Measurements from ENCODE around the gene MACROD2.

Gene MACROD2

DNA sequence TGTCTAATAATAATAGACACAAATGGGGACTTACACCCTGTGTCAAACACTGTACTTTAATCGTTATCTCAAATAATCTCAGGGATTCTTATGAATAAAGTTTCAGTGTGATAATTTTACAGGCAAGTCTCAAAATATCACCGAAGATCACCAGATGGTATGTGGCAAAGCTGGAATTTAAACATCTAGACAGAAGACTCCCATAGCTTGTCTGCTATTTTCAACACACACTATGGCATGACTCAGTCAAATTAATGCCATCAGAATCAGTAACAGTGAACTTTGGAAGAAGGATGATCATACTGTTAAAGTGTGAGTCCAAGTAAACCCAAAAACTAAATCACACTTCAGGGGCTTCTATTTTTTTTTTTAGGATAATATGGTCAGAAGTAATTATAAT is 1209.7 kb downstream of the MACROD2 start:
- DNase-seq = no peak

DNA sequence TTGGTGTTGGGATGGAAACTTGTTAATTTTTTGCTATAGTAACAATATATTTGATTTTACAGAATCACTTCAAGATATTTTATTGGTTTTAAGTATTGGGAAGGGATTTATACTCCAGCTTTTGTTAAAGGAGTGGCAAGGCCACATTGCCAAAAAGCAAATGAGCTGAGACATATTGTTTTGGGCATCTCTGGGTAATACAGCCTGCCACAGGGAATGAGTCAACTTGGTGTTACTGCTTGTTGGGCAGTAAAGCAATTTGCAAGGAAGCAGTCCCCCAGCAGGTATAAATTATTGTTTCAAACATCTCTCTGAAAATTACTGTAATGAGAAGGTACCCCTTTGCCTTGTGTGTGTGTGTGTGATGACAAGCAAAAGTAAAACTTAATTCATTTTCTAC is 1210.4 kb downstream of the MACROD2 start:
- DNase-seq = no peak

DNA sequence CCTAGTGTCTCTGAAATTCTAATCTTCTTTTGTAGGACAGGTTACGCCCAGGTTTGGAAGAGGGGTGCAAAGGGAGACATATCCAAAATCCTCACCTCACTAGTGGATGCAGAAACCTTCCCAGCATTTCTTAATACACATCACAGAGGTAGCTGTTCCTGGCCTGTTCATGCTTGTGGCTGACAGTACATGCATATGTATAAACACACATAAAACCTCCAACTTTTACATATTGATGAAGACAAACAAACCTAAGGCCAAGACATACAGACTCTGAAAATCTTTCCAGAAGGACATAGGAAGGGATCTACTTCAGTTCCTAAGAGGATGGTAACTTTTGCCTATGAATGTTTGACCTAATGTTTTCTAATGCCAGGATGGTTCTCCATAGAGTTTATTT is 1214.2 kb downstream of the MACROD2 start:
- DNase-seq = no peak

GRCh38 chr20:15214051-15214450 is 1218.7 kb downstream of the MACROD2 start:
- no peak for DNase-seq

GRCh38 chr20:15220009-15220656 is 1224.8 kb downstream of the MACROD2 start:
- DNase-seq = no peak

- DNase-seq = no peak
Measured at GRCh38 chr20:15220778-15221565, 1225.7 kb downstream of the MACROD2 start.

- DNase-seq = no peak
Measured at GRCh38 chr20:15222502-15223330, 1227.4 kb downstream of the MACROD2 start.

DNA sequence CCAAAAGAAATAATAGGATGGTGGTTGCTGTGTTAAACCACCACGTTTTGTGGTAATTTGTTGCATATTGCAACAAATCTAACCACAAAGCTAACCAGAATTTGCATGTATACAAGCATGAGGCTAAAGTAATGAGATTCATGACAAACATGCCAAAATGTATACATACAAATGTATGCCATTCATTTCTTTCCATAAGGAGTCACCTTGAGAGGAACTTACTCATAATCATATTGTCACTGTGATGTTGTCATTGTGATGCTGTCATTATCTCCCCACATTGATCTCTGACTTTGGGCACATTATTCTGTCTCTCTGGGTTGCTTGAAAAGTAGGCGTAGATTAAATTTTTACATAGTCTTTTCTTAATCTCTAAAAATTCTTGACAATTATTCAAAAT is 1228.9 kb downstream of the MACROD2 start:
- no peak for DNase-seq

GRCh38 chr20:15227102-15227501 is 1231.8 kb downstream of the MACROD2 start:
- DNase-seq = no peak

- DNase-seq = no peak
Measured at GRCh38 chr20:15232243-15232642, 1236.9 kb downstream of the MACROD2 start.

GRCh38 chr20:15235471-15236198 is 1240.3 kb downstream of the MACROD2 start:
- DNase-seq = no peak

DNA sequence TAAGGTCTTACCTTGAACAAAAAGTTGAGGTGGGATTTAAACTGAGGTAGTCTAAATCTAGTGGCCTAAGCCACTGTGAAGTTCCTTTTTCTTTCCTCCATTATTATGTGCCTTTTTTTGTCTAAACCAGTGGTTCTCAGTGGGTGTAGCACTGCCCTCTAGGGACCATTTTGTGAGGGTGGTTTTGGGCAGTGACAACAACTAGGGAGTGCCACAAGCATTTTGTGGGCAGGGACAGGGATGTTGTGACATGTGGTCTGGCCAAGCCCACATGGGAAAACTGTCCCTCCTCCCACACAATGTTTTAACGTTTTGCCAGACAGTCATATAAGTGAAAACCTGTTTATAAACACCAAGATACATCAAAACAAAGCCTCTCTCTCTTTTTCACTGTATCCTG is 1241.5 kb downstream of the MACROD2 start:
- DNase-seq = peak; percentile 2

- no peak for DNase-seq
Measured at GRCh38 chr20:15239542-15240206, 1244.4 kb downstream of the MACROD2 start.

GRCh38 chr20:15240801-15241200 is 1245.5 kb downstream of the MACROD2 start:
- DNase-seq = no peak

DNA sequence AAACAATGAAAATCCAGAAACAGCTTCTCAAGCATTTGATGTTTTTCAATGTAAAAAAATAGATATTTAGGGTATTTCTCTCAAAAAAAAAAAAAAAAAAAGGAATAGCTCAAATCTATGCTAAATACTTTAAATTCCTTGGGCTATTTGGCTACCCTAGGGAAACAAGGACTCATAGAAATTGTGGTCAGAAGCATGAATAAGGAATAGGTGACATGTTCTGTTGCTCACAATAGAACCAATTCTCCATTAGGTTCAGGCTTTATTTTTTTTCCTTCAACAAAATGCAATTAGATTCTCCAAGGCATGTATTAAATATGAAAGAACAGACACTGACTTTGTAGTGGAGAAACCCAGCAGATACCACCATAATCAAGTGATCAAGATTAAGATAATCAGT is 1246.4 kb downstream of the MACROD2 start:
- no peak for DNase-seq

DNA sequence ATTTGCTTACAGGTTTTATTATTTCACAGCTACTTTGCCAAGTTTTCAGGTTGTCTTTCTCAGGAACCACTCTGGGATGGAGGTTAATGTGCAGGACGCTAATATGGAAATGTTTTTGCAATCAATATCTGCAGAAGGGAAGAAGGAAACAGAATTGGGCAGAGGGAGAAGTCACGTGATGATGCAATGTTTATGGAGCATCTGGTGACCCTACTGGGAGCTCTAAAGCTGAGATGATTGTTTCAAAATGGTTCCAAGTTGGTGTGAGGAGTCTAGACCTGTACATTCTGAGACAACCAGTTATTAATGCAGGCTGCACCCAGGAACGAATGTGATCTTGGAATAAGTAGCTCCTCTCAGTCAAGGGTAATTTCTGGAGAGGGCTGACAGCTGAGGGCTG is 1247.5 kb downstream of the MACROD2 start:
- no peak for DNase-seq

GRCh38 chr20:15245896-15246295 is 1250.6 kb downstream of the MACROD2 start:
- no peak for DNase-seq

DNA sequence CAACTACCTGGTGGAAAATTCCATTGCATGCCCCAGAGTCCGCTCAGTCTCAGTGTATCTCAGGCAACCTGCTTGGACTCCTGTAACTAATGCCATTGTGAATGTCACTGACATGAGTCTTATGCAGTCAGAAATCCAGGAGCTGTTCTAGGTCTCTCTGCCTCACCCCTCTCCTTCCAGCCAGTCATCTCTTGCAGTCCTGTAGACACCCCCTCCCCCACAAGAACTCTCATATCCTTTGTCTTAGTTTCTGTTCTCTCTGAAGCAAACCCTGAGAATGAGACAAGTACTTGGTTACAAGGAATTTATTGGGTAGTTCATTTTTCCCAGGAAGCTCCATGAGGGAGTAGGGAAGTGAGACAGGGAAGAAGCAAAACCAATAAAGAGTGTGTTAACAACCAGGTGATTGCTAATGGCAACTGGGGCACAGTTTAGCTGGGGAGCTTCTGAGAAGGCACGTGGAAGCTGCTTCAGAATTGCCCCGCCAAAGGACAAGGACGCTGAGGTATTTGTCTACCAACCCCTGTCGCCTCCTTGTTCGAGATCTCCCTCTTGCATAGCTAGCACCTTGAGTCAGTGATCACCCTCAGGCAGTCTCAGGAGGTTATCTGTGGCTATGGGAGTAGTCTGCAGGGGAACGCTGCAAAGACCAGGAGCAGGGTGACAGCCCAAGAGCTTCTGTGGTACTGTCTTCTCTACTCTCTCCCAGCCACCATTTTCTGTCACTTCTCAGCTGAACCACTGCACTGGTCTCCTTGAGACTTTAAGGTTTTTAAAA is 1253.5 kb downstream of the MACROD2 start:
- no peak for DNase-seq

DNA sequence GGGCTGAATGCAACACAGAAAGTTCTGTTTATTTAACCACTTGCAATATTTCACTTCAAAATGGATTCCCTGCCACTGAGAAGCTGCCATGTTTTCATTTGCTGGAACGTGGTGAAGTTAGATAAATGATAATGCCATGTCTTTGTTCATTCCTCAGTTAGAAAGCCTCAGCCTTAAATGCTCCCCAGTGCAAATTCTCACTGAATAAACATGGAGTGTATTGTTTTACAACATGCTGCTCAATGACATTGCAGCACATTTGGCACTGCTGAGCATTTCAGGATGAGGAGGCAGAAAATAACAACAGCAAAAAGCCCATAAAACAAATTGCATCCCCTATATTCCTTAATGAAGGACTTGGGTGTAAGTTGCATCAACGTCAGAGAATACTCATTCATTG is 1255.9 kb downstream of the MACROD2 start:
- no peak for DNase-seq

DNA sequence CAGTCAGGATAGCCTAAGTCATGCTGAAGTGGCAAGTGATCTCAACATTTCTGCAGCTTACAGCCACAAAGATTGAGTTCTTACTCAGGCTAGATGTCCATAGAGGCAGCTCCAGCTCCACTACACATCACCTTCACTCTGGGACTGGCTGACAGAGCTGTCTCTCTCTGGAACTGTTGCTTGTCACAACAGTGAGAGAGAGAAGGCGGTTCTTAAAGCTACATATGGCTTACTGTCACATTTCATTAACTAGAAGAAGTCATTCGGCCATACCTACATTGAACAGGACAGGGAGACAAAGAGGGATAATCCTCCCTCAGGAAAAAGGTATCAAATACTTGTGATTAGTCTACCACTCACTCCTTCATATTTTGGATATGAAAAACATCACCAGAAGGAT is 1257.0 kb downstream of the MACROD2 start:
- no peak for DNase-seq

DNA sequence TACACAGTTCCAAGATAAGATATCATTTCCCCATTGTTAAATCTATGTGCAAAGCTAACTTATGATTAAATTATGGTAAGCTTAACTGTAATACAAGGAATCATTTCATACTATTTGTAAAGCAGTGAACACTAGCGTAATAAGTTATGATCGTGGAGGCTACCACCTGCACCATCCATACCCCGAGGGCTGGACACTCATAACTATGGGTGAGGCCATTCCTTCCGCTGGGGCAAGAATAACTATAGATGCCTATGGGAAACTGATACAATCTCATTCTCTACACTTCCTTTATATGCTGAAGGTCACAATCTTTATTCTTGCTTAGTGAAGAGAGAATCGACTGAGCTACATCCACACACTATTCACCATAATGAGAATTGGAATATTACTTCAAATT is 1258.1 kb downstream of the MACROD2 start:
- DNase-seq = no peak

Data from midbrain (tissue), 1 donor.